Liver (tissue), 3 donors: Measurements from ENCODE around the gene SNAPC2.

ENCODE experiments used
- EGR1 ChIP-seq, 2 donors: IDR thresholded peaks; 2 replicates each; pipeline ENCODE4 v1.6.1; 2016 to 2018; ENCODE audit warnings: antibody characterized with exemption in 2 of 2, low read depth in 2 of 2
- FOXA1 ChIP-seq: IDR thresholded peaks from 2 replicates; pipeline ENCODE4 v1.6.1; 2016; ENCODE audit warnings: antibody characterized with exemption
- GABPA ChIP-seq, 2 donors: IDR thresholded peaks in 1 of 2; conservative IDR thresholded peaks in 1 of 2; 2 replicates each; pipeline ENCODE4 v1.6.1; 2016; ENCODE audit warnings: antibody characterized with exemption in 2 of 2, mild to moderate bottlenecking in 1 of 2, moderate library complexity in 1 of 2
- JUND ChIP-seq, 2 donors: IDR thresholded peaks; 2 replicates each; pipeline ENCODE4 v1.6.1; 2016; ENCODE audit warnings: antibody characterized with exemption in 2 of 2
- RAD21 ChIP-seq, 2 donors: IDR thresholded peaks; 2 replicates each; pipeline ENCODE4 v1.6.1; 2016; ENCODE audit warnings: antibody characterized with exemption in 2 of 2, mild to moderate bottlenecking in 2 of 2
- RXRA ChIP-seq, 2 donors: IDR thresholded peaks; 2 replicates each; pipeline ENCODE4 v1.6.1; 2017 to 2018; ENCODE audit warnings: antibody characterized with exemption in 2 of 2, mild to moderate bottlenecking in 1 of 2
- SP1 ChIP-seq: IDR thresholded peaks from 2 replicates; pipeline ENCODE4 v1.6.1; 2018; ENCODE audit warnings: antibody characterized with exemption, mild to moderate bottlenecking
- TAF1 ChIP-seq: conservative IDR thresholded peaks from 2 replicates; pipeline ENCODE4 v1.6.1; 2016; ENCODE audit warnings: antibody characterized with exemption, mild to moderate bottlenecking
- YY1 ChIP-seq: IDR thresholded peaks from 2 replicates; pipeline ENCODE4 v1.6.1; 2016; ENCODE audit warnings: antibody characterized with exemption, mild to moderate bottlenecking
- TF ChIP-seq, protein P1 (sequence below): fragments of 150-350 bp; IDR thresholded peaks from 2 replicates; pipeline ENCODE4 v1.5.1; 2017; ENCODE audit warnings: improper control_type of control experiment, low read depth, low read length; ENCODE audit not compliant: missing input control
- TF ChIP-seq, protein P2 (sequence below): IDR thresholded peaks from 2 replicates; pipeline ENCODE4 v1.6.1; 2016; ENCODE audit warnings: antibody characterized with exemption, mild to moderate bottlenecking
- TF ChIP-seq, protein P3 (sequence below): IDR thresholded peaks from 2 replicates; pipeline ENCODE4 v1.6.1; 2016; ENCODE audit warnings: antibody characterized with exemption
- TF ChIP-seq, protein P4 (sequence below): IDR thresholded peaks from 2 replicates; pipeline ENCODE4 v1.6.1; 2016; ENCODE audit warnings: antibody characterized with exemption
- TF ChIP-seq, protein P5 (sequence below): IDR thresholded peaks from 2 replicates; pipeline ENCODE4 v1.6.1; 2016; ENCODE audit warnings: antibody characterized with exemption
- donor health status: healthy.
- donor health status: healthy.

DNA sequence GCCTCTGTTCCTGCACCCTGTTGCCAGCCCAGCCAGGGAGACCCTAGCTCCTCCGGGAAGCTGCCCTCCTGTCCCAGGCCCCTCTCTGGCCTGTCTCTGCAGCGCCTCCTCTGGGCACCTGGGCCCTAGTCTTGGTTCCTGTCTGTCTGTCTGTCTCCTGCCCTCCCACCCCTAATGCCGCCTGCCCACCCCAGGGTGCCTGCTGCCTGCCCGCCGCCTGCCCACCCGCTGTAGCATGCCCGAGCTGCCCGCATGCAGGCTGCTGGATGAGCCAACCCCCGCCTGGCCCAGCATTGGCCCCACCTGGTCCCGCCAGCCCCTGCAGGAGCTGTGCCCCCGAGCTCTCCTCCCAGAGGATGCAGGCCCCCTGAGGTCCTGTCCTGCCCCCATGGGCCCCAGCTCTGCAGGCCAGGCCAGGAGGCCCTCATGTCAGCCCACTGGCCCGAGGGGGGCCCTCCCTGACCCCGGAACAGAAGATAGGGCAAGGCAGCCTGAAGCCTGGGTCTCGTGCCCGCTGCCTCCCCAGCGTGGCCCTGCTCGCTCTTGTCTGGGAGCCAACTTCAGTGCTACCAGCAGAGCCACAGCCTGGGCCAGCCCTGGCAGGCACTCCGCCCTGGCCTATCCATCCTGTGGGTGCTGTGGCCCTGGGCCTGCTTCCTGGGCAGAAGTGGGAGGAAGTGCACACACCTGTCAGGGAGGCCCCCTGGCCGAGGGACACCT lies 11.2 kb upstream of the SNAPC2 start:
- TF ChIP-seq, protein P1, sequence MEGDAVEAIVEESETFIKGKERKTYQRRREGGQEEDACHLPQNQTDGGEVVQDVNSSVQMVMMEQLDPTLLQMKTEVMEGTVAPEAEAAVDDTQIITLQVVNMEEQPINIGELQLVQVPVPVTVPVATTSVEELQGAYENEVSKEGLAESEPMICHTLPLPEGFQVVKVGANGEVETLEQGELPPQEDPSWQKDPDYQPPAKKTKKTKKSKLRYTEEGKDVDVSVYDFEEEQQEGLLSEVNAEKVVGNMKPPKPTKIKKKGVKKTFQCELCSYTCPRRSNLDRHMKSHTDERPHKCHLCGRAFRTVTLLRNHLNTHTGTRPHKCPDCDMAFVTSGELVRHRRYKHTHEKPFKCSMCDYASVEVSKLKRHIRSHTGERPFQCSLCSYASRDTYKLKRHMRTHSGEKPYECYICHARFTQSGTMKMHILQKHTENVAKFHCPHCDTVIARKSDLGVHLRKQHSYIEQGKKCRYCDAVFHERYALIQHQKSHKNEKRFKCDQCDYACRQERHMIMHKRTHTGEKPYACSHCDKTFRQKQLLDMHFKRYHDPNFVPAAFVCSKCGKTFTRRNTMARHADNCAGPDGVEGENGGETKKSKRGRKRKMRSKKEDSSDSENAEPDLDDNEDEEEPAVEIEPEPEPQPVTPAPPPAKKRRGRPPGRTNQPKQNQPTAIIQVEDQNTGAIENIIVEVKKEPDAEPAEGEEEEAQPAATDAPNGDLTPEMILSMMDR, result no peak
- TF ChIP-seq, protein P2, sequence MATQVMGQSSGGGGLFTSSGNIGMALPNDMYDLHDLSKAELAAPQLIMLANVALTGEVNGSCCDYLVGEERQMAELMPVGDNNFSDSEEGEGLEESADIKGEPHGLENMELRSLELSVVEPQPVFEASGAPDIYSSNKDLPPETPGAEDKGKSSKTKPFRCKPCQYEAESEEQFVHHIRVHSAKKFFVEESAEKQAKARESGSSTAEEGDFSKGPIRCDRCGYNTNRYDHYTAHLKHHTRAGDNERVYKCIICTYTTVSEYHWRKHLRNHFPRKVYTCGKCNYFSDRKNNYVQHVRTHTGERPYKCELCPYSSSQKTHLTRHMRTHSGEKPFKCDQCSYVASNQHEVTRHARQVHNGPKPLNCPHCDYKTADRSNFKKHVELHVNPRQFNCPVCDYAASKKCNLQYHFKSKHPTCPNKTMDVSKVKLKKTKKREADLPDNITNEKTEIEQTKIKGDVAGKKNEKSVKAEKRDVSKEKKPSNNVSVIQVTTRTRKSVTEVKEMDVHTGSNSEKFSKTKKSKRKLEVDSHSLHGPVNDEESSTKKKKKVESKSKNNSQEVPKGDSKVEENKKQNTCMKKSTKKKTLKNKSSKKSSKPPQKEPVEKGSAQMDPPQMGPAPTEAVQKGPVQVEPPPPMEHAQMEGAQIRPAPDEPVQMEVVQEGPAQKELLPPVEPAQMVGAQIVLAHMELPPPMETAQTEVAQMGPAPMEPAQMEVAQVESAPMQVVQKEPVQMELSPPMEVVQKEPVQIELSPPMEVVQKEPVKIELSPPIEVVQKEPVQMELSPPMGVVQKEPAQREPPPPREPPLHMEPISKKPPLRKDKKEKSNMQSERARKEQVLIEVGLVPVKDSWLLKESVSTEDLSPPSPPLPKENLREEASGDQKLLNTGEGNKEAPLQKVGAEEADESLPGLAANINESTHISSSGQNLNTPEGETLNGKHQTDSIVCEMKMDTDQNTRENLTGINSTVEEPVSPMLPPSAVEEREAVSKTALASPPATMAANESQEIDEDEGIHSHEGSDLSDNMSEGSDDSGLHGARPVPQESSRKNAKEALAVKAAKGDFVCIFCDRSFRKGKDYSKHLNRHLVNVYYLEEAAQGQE, result no peak
- no peak for TF ChIP-seq FOXA1
- no peak for TF ChIP-seq GABPA (IDR thresholded peaks at IDR 0.05 in 1 of 2, conservative IDR thresholded peaks at IDR 0.05 in 1 of 2)
- TF ChIP-seq, protein P3, sequence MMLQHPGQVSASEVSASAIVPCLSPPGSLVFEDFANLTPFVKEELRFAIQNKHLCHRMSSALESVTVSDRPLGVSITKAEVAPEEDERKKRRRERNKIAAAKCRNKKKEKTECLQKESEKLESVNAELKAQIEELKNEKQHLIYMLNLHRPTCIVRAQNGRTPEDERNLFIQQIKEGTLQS, result no peak
- no peak for TF ChIP-seq SP1
- TF ChIP-seq TAF1, result no peak
- TF ChIP-seq, protein P4, sequence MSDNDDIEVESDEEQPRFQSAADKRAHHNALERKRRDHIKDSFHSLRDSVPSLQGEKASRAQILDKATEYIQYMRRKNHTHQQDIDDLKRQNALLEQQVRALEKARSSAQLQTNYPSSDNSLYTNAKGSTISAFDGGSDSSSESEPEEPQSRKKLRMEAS, result no peak
- TF ChIP-seq YY1, result no peak
- no peak for TF ChIP-seq RAD21 (IDR thresholded peaks at IDR 0.05)
- no peak for TF ChIP-seq RXRA (IDR thresholded peaks at IDR 0.05)
- no peak for TF ChIP-seq EGR1 (IDR thresholded peaks at IDR 0.05; ENCODE audit: low read depth in 2 of 2)
- TF ChIP-seq JUND (IDR thresholded peaks at IDR 0.05), result no peak
- TF ChIP-seq, protein P5, sequence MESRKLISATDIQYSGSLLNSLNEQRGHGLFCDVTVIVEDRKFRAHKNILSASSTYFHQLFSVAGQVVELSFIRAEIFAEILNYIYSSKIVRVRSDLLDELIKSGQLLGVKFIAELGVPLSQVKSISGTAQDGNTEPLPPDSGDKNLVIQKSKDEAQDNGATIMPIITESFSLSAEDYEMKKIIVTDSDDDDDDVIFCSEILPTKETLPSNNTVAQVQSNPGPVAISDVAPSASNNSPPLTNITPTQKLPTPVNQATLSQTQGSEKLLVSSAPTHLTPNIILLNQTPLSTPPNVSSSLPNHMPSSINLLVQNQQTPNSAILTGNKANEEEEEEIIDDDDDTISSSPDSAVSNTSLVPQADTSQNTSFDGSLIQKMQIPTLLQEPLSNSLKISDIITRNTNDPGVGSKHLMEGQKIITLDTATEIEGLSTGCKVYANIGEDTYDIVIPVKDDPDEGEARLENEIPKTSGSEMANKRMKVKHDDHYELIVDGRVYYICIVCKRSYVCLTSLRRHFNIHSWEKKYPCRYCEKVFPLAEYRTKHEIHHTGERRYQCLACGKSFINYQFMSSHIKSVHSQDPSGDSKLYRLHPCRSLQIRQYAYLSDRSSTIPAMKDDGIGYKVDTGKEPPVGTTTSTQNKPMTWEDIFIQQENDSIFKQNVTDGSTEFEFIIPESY, result no peak
